C4-2B (cell line): ENCODE results near the gene BTNL8.
"Not testable (repeated sequence)": the region's sequence is repeated elsewhere in the genome, so short reads cannot be mapped to it uniquely, and the experiment has no call there.

ENCODE experiments used
- H3K27ac ChIP-seq: fragments of 450-650 bp; 2 replicates; pipeline ENCODE4 v1.5.1; 2017
- ZFX ChIP-seq: fragments of 450-650 bp; IDR thresholded peaks from 2 replicates; pipeline ENCODE4 v1.6.1; 2017
- TF ChIP-seq, protein P1 (sequence below): fragments of 450-650 bp; conservative IDR thresholded peaks from 2 replicates; pipeline ENCODE4 v1.5.1; 2017; ENCODE audit warnings: mild to moderate bottlenecking

The BTNL8 gene

GRCh38 chr5:180875860-180876426 lies 23.0 kb upstream of the BTNL8 start:
- no peak overlapping the region for H3K27ac ChIP-seq
- TF ChIP-seq, protein P1, sequence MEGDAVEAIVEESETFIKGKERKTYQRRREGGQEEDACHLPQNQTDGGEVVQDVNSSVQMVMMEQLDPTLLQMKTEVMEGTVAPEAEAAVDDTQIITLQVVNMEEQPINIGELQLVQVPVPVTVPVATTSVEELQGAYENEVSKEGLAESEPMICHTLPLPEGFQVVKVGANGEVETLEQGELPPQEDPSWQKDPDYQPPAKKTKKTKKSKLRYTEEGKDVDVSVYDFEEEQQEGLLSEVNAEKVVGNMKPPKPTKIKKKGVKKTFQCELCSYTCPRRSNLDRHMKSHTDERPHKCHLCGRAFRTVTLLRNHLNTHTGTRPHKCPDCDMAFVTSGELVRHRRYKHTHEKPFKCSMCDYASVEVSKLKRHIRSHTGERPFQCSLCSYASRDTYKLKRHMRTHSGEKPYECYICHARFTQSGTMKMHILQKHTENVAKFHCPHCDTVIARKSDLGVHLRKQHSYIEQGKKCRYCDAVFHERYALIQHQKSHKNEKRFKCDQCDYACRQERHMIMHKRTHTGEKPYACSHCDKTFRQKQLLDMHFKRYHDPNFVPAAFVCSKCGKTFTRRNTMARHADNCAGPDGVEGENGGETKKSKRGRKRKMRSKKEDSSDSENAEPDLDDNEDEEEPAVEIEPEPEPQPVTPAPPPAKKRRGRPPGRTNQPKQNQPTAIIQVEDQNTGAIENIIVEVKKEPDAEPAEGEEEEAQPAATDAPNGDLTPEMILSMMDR: no peak
- no peak for TF ChIP-seq ZFX

- not testable (repeated sequence) for H3K27ac ChIP-seq
These were observed 13.0 kb upstream of the BTNL8 start for GRCh38 chr5:180885845-180886529.

DNA sequence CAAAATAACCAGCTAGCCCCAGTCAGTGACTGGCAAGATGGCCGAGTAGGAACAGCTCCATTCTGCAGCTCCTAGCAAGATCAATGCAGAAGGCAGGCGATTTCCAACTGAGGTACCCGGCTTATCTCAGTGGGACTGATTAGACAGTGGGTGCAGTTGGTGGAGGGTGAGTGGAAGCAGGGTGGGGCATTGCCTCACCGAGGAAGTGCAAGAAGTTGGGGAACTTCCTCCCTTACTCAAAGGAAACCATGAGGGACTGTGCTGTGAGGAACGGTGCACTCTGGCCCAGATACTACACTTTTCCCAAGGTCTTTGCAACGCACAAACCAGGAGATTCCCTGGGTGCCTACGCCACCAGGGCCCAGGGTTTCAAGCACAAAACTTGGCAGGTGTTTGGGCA lies 9.6 kb upstream of the BTNL8 start:
- TF ChIP-seq, protein P1: no peak
- no peak for TF ChIP-seq ZFX
- no peak overlapping the region for H3K27ac ChIP-seq

GRCh38 chr5:180895330-180895729 lies 3.6 kb upstream of the BTNL8 start:
- H3K27ac ChIP-seq: not testable (repeated sequence)

DNA sequence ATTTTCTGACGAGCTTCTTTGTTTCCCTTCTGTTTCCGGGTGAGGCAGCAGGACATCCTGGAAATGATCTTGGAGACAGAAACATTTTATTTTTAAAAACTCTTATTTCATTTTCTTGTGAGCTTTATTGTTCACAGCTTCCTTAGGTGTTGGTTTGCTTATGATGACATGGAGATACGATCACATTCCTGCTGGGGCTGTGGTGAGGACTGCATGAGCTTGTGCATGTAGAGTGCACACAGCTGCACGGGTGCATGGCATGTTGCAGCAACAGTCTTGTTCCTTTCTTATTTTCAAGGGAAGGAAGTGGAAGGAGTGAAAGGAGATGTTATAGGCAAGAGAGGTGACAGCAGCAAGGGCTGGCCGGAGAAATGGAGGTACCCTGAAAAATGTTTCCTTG lies 1.2 kb downstream of the BTNL8 start:
- H3K27ac ChIP-seq: no peak overlapping the region

DNA sequence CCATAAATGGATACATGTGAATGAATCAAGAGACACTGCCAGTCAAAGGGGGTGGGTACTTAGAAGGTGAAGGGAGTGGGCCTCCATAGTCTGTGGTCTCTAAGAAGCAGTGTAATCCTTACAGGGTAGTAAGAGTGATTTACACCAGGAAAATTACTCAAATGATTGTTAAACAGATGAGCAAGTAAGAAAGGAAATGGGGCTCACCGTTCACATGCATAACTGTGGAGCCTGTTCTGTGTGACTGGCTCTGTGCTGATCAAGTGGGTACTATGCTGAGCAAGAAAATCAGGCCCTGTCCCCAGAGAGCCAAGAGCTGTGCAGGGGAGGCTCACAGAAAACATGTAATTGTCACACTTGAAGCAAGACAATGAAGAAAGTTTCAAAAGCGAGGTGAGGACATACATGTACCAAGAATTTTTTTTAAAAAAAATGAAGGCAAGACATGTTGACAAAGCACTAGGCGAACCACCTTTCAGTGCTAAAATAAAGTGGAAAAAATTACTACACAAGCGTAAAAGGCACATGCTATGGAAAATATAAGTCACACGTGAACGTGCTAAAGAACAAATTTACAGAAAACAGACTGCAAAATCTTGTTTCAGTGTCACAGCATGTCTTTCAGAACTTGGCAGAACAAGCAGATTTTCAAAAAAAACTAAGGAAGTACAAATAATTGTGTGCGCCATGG lies 2.5 kb downstream of the BTNL8 start:
- H3K27ac ChIP-seq: no peak overlapping the region
- TF ChIP-seq, protein P1: no peak
- TF ChIP-seq ZFX: no peak

More for the DNA sequence above, 1.2 kb downstream of the BTNL8 start:
- TF ChIP-seq ZFX: no peak
- TF ChIP-seq, protein P1: no peak

GRCh38 chr5:180908400-180908799 lies 9.4 kb downstream of the BTNL8 start:
- TF ChIP-seq, protein P1: no peak
- no peak for TF ChIP-seq ZFX

GRCh38 chr5:180908998-180909731 lies 10.2 kb downstream of the BTNL8 start:
- H3K27ac ChIP-seq: no peak overlapping the region
- no peak for TF ChIP-seq ZFX
- TF ChIP-seq, protein P1: no peak

More at GRCh38 chr5:180908400-180908799, 9.4 kb downstream of the BTNL8 start:
- no peak overlapping the region for H3K27ac ChIP-seq
